GM23248 (cell line): ENCODE data around the gene OLIG1. TPM values are rescaled to one million over a fixed set of nuclear protein-coding genes. Genes with fewer than 3 reads are reported as not detected.

Experiments
- DNase-seq: peaks from one replicate; pipeline ENCODE4 v3.0.0-alpha.2; 2015
- H2AFZ ChIP-seq: fragments of 200-600 bp; sonication (generic); 2 replicates; pipeline ENCODE4 v1.6.1; 2016; ENCODE audit warnings: antibody characterized with exemption
- H3F3A ChIP-seq: fragments of 200-600 bp; sonication (generic); 2 replicates; pipeline ENCODE4 v1.6.1; 2016; ENCODE audit warnings: mild to moderate bottlenecking, antibody characterized with exemption, mixed run types; ENCODE audit not compliant: insufficient read depth
- H3K27ac ChIP-seq: fragments of 200-600 bp; sonication (generic); 2 replicates; pipeline ENCODE4 v1.5.1; 2016; ENCODE audit warnings: mild to moderate bottlenecking
- H3K27me3 ChIP-seq: fragments of 200-600 bp; sonication (generic); replicated peaks from 2 replicates; pipeline ENCODE4 v1.6.1; 2016; ENCODE audit warnings: mild to moderate bottlenecking; ENCODE audit not compliant: insufficient read depth
- H3K36me3 ChIP-seq: fragments of 200-600 bp; sonication (generic); 2 replicates; pipeline ENCODE4 v1.6.1; 2016; ENCODE audit warnings: low read depth, mild to moderate bottlenecking
- H3K4me1 ChIP-seq: fragments of 200-600 bp; sonication (generic); 2 replicates; pipeline ENCODE4 v1.6.1; 2016; ENCODE audit warnings: mild to moderate bottlenecking; ENCODE audit not compliant: insufficient read depth
- H3K4me2 ChIP-seq: fragments of 200-600 bp; sonication (generic); one replicate; pipeline ENCODE4 v1.6.1; 2016; ENCODE audit warnings: mild to moderate bottlenecking; ENCODE audit not compliant: unreplicated experiment
- H3K4me3 ChIP-seq: fragments of 200-600 bp; sonication (generic); 2 replicates; pipeline ENCODE4 v1.5.1; 2016; ENCODE audit warnings: mild to moderate bottlenecking
- H3K79me2 ChIP-seq: fragments of 200-600 bp; sonication (generic); 2 replicates; pipeline ENCODE4 v1.6.1; 2016; ENCODE audit warnings: mild to moderate bottlenecking; ENCODE audit not compliant: insufficient read depth
- H3K9ac ChIP-seq: fragments of 200-600 bp; sonication (generic); 2 replicates; pipeline ENCODE4 v1.6.1; 2016; ENCODE audit warnings: mild to moderate bottlenecking
- H3K9me2 ChIP-seq: fragments of 200-600 bp; sonication (generic); 2 replicates; pipeline ENCODE4 v1.6.1; 2016; ENCODE audit warnings: mixed run types, mild to moderate bottlenecking, moderate library complexity; ENCODE audit not compliant: insufficient read depth
- H3K9me3 ChIP-seq: fragments of 200-600 bp; sonication (generic); one replicate; pipeline ENCODE4 v1.6.1; 2017; ENCODE audit warnings: low read depth
- H4K20me1 ChIP-seq: fragments of 200-600 bp; sonication (generic); 2 replicates; pipeline ENCODE4 v1.6.0; 2016; ENCODE audit not compliant: insufficient read depth
- EZH2 ChIP-seq: fragments of 200-600 bp; sonication (generic); IDR thresholded peaks from 2 replicates; pipeline ENCODE4 v1.6.1; 2018; ENCODE audit warnings: antibody characterized with exemption, mild to moderate bottlenecking; ENCODE audit not compliant: insufficient read depth, poor library complexity, severe bottlenecking
- EZH2phosphoT487 ChIP-seq: fragments of 200-600 bp; sonication (generic); IDR thresholded peaks from 2 replicates; pipeline ENCODE4 v1.6.1; 2018; ENCODE audit warnings: antibody characterized with exemption, moderate library complexity, mild to moderate bottlenecking, low read depth; ENCODE audit not compliant: insufficient read depth
- WGBS, 2 experiments: methylation state at CpG; one replicate each; pipeline ENCODE4 v1.1.6; 2015 to 2017; ENCODE audit warnings: low lambda C conversion rate in 2 of 2, low coverage in 1 of 2; ENCODE audit errors: missing lambda C conversion rate in 2 of 2; 5-methylcytosine and 5-hydroxymethylcytosine counted together
- in situ Hi-C: fragments of 300-500 bp; cut with MboI; formaldehyde crosslinking; loops from 2 replicates; pipeline ENCODE4 v1.15.0; 2020
- polyA plus RNA-seq: library from polyadenylated mRNA; unstranded; fragments of >200 nt; fragmentation: Nextera tagmentation; extraction: Ambion mirVana; gene quantifications from 2 replicates; pipeline ENCODE4 v1.2.1, GENCODE V29; 2016
- total RNA-seq: library from RNA; depleted of rRNA; stranded (reverse); fragments of >200 nt; shearing (Covaris generic); gene quantifications from 2 replicates; pipeline ENCODE4 v1.2.3, GENCODE V29; 2014

The OLIG1 gene
- total and polyA plus RNA-seq, 2 experiments from 2014 or later = not detected

- DNase-seq = no peak
- no peak overlapping the region for H3K4me2 ChIP-seq
- H2AFZ ChIP-seq = no peak overlapping the region
- H3K4me3 ChIP-seq = no peak overlapping the region
- 7 to 11% methylated on average over 10 of the region's 10 CpGs for WGBS, 2 experiments
- no peaks in the 10 kb centered on the region for H3K36me3 ChIP-seq
- TF ChIP-seq EZH2 = no peak
- TF ChIP-seq EZH2phosphoT487 = no peak
- no peaks in the 10 kb centered on the region for H3F3A ChIP-seq
- no peaks in the 10 kb centered on the region for H3K79me2 ChIP-seq
- no peaks in the 10 kb centered on the region for H4K20me1 ChIP-seq
- H3K4me1 ChIP-seq = no peaks in the 10 kb centered on the region
- in situ Hi-C loops = no loop called here
- H3K9ac ChIP-seq = no peak overlapping the region
- H3K27me3 ChIP-seq = peaks cover 96% of the 10 kb centered on the region
- no peaks in the 10 kb centered on the region for H3K9me3 ChIP-seq
- H3K27ac ChIP-seq = no peak overlapping the region
- no peaks in the 10 kb centered on the region for H3K9me2 ChIP-seq
These were observed 39.9 kb upstream of the OLIG1 start for GRCh38 chr21:33029975-33030461.

GRCh38 chr21:33030633-33031032 is 39.3 kb upstream of the OLIG1 start:
- no peak overlapping the region for H3K4me3 ChIP-seq
- no peaks in the 10 kb centered on the region for H3K9me3 ChIP-seq
- DNase-seq = no peak
- H3F3A ChIP-seq = no peaks in the 10 kb centered on the region
- H2AFZ ChIP-seq = no peak overlapping the region
- H3K27ac ChIP-seq = no peak overlapping the region
- 24 to 27% methylated on average over 6 of the region's 6 CpGs for WGBS, 2 experiments
- no peaks in the 10 kb centered on the region for H3K9me2 ChIP-seq
- no peaks in the 10 kb centered on the region for H3K79me2 ChIP-seq
- H3K4me2 ChIP-seq = no peak overlapping the region
- no peaks in the 10 kb centered on the region for H3K36me3 ChIP-seq
- no peaks in the 10 kb centered on the region for H4K20me1 ChIP-seq
- H3K27me3 ChIP-seq = peaks cover 91% of the 10 kb centered on the region
- TF ChIP-seq EZH2 = no peak
- no peak for TF ChIP-seq EZH2phosphoT487
- H3K9ac ChIP-seq = no peak overlapping the region
- H3K4me1 ChIP-seq = no peaks in the 10 kb centered on the region
- in situ Hi-C loops = no loop called here

- Histone ChIP-seq H4K20me1 (no peaks in the 10 kb centered on the region), H3F3A (no peaks in the 10 kb centered on the region), H3K27me3 (peaks cover 84% of the 10 kb centered on the region), H3K4me2 (no peak overlapping the region), H3K79me2 (no peaks in the 10 kb centered on the region), H3K4me1 (peaks cover 4% of the 10 kb centered on the region), H3K9me2 (no peaks in the 10 kb centered on the region), H2AFZ (no peak overlapping the region), H3K36me3 (no peaks in the 10 kb centered on the region), H3K9ac (no peak overlapping the region), H3K4me3 (no peak overlapping the region), H3K9me3 (no peaks in the 10 kb centered on the region), H3K27ac (no peak overlapping the region)
- 7 to 10% methylated on average over 10 of the region's 10 CpGs for WGBS, 2 experiments
- in situ Hi-C loops = no loop called here
- TF ChIP-seq EZH2 = peak; percentile 37
- TF ChIP-seq EZH2phosphoT487 = no peak
- no peak for DNase-seq
These were observed 38.6 kb upstream of the OLIG1 start for GRCh38 chr21:33031152-33031911.

GRCh38 chr21:33032434-33033047 is 37.4 kb upstream of the OLIG1 start:
- H3F3A ChIP-seq = no peaks in the 10 kb centered on the region
- H3K9ac ChIP-seq = no peak overlapping the region
- DNase-seq = no peak
- H3K4me2 ChIP-seq = no peak overlapping the region
- H3K9me3 ChIP-seq = no peaks in the 10 kb centered on the region
- 20 to 24% methylated on average over 10 of the region's 10 CpGs for WGBS, 2 experiments
- in situ Hi-C loops = no loop called here
- TF ChIP-seq EZH2 = no peak
- no peak; the same call in 1 of the 2 replicates for TF ChIP-seq EZH2phosphoT487
- H3K27ac ChIP-seq = no peak overlapping the region
- H2AFZ ChIP-seq = no peak overlapping the region
- H3K36me3 ChIP-seq = no peaks in the 10 kb centered on the region
- peaks cover 11% of the 10 kb centered on the region for H3K4me1 ChIP-seq
- H3K79me2 ChIP-seq = no peaks in the 10 kb centered on the region
- no peaks in the 10 kb centered on the region for H4K20me1 ChIP-seq
- no peaks in the 10 kb centered on the region for H3K9me2 ChIP-seq
- H3K27me3 ChIP-seq = peaks cover 75% of the 10 kb centered on the region
- no peak overlapping the region for H3K4me3 ChIP-seq
